Measurements from ENCODE around the gene RASGRP4.
"Not testable (repeated sequence)": the region's sequence is repeated elsewhere in the genome, so short reads cannot be mapped to it uniquely, and the experiment has no call there.

The RASGRP4 gene

DNA sequence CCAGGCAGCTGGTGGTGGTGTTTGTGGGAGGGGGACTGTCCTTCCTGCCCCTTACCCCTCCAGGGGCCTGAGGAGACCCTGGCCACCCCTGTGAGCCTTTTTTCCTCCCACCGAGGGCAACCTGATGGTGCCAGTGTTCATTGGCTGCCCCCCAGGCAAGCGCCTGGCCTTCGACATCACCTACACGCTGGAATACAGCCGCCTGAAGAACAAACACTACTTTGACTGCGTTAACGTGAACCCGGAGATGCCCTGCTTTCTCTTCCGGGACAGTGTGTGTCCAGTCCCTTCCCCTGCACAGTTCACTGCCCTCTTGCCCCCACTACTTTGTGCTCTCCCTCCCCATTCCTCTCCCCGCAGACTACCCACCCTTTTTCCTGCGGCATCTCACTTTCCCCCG, 59.0 kb downstream of the RASGRP4 start:
- no peak for DNase-seq

DNA sequence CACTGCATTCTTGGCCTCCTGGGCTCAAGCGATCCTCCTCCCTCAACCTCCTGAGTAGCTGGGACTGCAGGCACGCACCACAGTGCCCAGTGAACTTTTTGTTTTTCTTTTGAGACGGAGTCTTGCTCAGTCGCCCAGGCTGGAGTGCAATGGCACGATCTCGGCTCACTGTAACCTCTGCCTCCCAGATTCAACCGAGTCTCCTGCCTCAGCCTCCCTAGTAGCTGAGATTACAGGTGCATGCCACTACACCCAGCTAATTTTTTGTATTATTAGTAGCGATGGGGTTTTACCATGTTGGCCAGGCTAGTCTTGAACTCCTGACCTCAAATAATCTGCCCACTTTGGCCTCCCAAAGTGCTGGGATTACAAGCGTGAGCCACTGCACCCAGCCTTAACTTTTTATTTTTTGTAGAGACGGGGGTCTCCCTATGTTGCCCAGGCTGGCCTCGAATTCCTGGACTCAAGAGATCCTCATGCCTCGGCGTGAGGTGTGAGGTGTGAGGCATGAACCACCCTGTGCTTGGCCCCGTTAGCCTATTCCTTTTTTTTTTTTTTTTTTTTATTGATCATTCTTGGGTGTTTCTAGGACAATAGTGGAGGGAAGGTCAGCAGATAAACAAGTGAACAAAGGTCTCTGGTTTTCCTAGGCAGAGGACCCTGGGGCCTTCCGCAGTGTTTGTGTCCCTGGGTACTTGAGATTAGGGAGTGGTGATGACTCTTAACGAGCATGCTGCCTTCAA, 62.9 kb downstream of the RASGRP4 start:
- not testable (repeated sequence) for DNase-seq

DNA sequence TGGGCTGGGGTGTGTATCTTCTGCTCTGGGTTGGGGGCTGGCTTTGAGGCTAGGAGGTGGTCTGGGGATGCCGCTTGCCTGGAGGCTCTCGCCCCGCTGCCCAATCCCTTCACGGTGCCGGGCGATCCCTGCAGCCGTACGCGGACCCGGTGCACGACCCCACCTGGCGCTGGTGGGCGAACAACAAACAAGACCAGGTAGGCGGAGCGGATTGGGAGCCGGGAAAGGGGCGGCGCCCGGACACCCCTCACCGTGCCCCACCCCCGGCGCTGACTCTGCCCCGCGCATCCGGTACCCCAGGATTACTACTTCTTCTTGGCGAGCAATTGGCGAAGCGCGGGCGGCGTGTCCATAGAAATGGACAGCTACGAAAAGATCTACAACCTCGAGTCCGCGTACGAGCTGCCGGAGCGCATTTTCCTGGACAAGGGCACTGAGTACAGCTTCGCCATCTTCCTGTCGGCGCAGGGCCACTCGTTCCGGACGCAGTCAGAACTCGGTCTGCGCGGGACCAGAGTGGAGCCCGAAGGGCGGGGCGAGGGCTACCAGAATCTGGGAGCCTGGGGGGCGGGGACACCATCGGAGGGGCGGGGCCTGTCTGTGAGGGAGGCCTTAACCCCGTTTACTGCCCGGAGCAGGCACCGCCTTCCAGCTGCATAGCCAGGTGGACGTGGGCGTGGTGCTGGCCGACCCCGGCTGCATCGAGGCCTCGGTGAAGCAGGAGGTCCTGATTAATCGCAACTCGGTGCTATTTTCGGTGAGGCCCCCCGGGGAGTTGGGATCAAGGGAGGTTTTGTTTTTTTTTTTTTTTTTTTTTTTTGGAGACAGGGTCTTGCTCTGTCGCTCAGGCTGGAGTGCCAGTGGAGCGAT, 63.7 kb downstream of the RASGRP4 start:
- peak; percentile 80 for DNase-seq

DNA sequence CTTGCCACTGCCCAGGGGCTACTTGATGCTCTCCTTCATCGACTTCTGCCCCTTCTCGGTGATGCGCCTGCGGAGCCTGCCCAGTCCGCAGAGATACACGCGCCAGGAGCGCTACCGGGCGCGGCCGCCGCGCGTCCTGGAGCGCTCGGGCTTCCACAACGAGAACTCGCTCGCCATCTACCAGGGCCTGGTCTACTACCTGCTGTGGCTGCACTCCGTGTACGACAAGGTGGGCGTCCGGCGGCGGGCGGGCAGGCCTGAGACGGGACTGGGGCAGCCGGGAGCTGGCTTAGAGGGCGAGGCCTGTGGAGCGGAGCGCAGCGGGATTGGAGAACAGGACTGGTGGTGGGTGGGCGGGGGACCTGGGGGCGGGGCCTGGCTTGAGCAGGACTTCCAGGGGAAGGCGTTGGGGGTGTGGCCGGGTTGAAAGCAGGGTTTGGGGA, 64.4 kb downstream of the RASGRP4 start:
- DNase-seq, result peak; percentile 63

DNA sequence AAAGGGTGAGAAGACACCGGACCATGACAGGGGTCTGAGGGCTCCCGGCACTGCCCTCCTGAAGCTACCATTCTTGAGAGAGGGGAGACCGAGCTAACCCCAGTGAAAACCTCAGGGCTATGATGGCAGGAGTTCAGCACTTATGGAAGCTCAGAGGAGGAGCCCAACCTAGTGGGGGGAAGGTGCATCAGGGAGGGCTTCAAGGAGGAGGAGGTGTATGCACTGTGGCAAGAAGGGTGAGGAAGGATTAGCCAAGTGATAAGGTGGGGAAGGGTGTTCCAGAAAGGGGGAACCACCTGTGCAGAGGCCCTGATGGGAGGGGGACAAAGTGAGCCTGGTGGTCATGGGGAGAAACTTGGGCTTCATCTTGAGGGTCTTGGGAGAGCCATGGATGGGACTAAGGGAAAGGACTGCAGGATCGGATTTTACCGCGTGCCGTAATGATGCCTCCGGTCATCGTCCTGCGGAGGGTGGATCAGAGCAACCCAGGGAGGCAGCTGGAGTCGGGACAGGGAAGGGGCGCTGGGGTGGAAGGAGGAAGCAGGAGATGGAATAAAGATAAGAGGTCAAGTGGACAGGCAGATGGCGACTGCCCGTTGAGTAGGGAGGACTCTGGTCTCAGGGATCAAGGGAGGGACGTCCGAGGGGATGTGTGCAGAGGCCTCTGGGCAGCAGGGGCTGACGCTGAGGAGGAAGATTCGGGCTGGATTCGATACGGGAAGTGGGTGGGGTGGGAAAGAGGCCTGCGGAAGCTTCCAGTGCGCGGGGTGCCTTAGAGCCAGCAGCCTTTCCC, 65.0 kb downstream of the RASGRP4 start:
- no peak for DNase-seq

DNA sequence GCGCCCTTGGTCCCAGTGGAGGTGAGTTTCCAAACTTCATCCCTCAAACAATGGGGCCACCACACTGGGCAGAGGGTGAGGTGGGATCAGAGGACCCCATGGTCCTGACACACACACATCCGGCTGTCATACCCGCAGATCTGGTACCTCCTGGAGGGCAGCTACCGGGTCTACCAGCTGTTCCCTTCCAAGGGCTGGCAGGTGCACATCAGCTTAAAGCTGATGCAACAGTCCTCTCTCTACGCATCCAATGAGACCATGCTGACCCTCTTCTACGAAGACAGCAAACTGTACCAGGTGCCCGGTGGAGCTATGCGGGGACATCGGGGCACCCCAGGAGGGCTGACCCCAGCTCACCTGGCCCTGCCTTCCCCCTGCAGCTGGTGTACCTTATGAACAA, 65.7 kb downstream of the RASGRP4 start:
- no peak for DNase-seq

DNA sequence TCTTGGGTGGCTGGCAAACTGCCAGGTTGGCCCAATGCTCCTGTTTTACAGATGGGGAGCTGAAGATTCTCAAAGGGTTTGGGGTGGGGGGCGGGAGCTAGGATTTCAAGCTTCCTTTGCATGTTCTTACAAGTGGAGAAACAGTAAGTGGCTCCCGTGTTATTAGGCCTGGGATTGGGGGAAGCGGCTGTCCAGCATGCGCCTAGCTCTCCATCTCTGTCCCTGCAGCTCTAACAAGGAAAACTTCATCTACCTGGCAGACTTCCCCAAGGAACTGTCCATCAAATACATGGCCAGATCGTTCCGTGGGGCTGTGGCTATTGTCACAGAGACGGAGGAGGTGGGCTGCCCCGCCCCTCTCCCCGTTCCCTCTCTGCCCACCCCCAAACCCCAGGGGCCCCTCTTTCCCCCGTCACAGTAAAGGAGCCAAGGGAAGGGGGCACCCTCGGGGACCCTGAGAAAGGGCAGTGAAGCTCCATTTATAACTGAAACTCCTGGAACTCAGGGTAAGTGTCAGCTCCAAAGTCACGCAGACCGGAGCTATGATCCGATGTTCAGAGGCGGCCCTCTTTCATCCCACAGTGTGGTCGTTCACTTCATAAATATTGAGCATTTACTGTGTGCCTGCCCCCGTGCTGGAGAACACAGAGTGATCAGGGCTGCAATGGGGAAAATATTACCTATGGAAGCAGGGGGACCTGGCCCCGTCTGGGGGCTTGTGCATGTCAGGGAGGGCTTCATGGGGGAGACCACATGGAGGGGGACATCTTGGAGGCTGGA, 66.6 kb downstream of the RASGRP4 start:
- DNase-seq, result no peak
